MM.1S (cell line): ENCODE measurements around the gene C19orf53.

Experiments used
- DNase-seq: peaks from one replicate; pipeline ENCODE4 v3.0.0-alpha.2; 2015
- H2AFZ ChIP-seq: fragments of 300-600 bp; sonication (generic); 2 replicates; pipeline ENCODE4 v1.6.0; 2016; ENCODE audit warnings: antibody characterized with exemption, low read length
- H3F3A ChIP-seq: fragments of 300-600 bp; sonication (generic); 2 replicates; pipeline ENCODE4 v1.6.1; 2016; ENCODE audit warnings: mild to moderate bottlenecking, antibody characterized with exemption, low read length, moderate library complexity, mixed read lengths; ENCODE audit not compliant: insufficient read depth
- H3K27ac ChIP-seq: fragments of 300-600 bp; sonication (generic); 2 replicates; pipeline ENCODE4 v1.5.1; 2016; ENCODE audit warnings: mild to moderate bottlenecking, low read length
- H3K27me3 ChIP-seq: fragments of 300-600 bp; sonication (generic); replicated peaks from 2 replicates; pipeline ENCODE4 v1.6.0; 2016; ENCODE audit warnings: low read length; ENCODE audit not compliant: insufficient read depth
- H3K36me3 ChIP-seq: fragments of 300-600 bp; sonication (generic); replicated peaks from 2 replicates; pipeline ENCODE4 v1.6.1; 2016; ENCODE audit warnings: mild to moderate bottlenecking, low read length, mixed read lengths; ENCODE audit not compliant: insufficient read depth
- H3K4me1 ChIP-seq: fragments of 300-600 bp; sonication (generic); 2 replicates; pipeline ENCODE4 v1.6.1; 2016; ENCODE audit warnings: low read length, mixed read lengths
- H3K4me2 ChIP-seq: fragments of 300-600 bp; sonication (generic); 2 replicates; pipeline ENCODE4 v1.6.0; 2016; ENCODE audit warnings: low read depth, low read length
- H3K4me3 ChIP-seq: fragments of 300-600 bp; sonication (generic); 2 replicates; pipeline ENCODE4 v1.5.1; 2016; ENCODE audit warnings: low read length, mixed read lengths
- H3K79me2 ChIP-seq: fragments of 300-600 bp; sonication (generic); 2 replicates; pipeline ENCODE4 v1.6.1; 2016; ENCODE audit warnings: mixed run types, low read length, mixed read lengths
- H3K9ac ChIP-seq: fragments of 300-600 bp; sonication (generic); 2 replicates; pipeline ENCODE4 v1.6.1; 2016; ENCODE audit warnings: low read length, mixed read lengths
- H3K9me2 ChIP-seq: fragments of 300-600 bp; sonication (generic); replicated peaks from 2 replicates; pipeline ENCODE4 v1.6.1; 2016; ENCODE audit warnings: mild to moderate bottlenecking, low read length, mixed read lengths; ENCODE audit not compliant: insufficient read depth
- H3K9me3 ChIP-seq: fragments of 300-600 bp; sonication (generic); replicated peaks from 2 replicates; pipeline ENCODE4 v1.6.1; 2016; ENCODE audit warnings: mild to moderate bottlenecking, low read length, mixed read lengths; ENCODE audit not compliant: insufficient read depth
- H4K20me1 ChIP-seq: fragments of 300-600 bp; sonication (generic); 2 replicates; pipeline ENCODE4 v1.6.1; 2016; ENCODE audit warnings: mild to moderate bottlenecking, low read length, moderate library complexity, mixed read lengths; ENCODE audit not compliant: insufficient read depth
- EZH2 ChIP-seq: fragments of 300-600 bp; sonication (generic); optimal IDR thresholded peaks from 2 replicates; pipeline ENCODE3; 2017; ENCODE audit warnings: low read depth, mild to moderate bottlenecking, antibody characterized with exemption, low read length, mixed read lengths
- EZH2phosphoT487 ChIP-seq: fragments of 300-600 bp; sonication (generic); IDR thresholded peaks from 2 replicates; pipeline ENCODE4 v1.6.1; 2018; ENCODE audit warnings: antibody characterized with exemption, low read length
- TF ChIP-seq, protein P1 (sequence below): fragments of 300-600 bp; sonication (generic); IDR thresholded peaks from 2 replicates; pipeline ENCODE4 v1.5.1; 2016; ENCODE audit warnings: antibody characterized with exemption, low read length, mixed read lengths

The C19orf53 gene

DNA sequence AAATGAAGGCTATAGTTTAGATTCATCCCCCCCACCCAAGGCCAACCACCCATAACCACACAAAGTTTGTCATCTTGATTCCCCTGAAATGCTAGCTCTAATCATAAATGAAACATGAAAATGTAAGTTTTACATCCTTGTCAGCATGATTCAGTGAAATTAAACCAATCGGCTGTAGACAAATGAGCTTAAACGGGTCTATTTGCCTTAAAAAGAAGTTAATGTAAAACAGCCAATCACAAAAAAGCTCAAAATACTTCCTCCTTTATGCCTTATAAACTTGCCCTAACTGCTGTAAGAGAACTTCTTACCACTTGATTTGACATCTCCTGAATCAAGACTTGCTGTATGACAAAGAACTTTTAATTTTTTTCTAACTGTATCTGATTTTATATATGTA lies 44.4 kb upstream of the C19orf53 start:
- H3K4me1 ChIP-seq: no peaks in the 10 kb centered on the region
- peaks cover 18% of the 10 kb centered on the region for H3K27me3 ChIP-seq
- no peaks in the 10 kb centered on the region for H3K9me2 ChIP-seq
- TF ChIP-seq EZH2phosphoT487 (no peak), EZH2 (no peak)
- TF ChIP-seq, protein P1, sequence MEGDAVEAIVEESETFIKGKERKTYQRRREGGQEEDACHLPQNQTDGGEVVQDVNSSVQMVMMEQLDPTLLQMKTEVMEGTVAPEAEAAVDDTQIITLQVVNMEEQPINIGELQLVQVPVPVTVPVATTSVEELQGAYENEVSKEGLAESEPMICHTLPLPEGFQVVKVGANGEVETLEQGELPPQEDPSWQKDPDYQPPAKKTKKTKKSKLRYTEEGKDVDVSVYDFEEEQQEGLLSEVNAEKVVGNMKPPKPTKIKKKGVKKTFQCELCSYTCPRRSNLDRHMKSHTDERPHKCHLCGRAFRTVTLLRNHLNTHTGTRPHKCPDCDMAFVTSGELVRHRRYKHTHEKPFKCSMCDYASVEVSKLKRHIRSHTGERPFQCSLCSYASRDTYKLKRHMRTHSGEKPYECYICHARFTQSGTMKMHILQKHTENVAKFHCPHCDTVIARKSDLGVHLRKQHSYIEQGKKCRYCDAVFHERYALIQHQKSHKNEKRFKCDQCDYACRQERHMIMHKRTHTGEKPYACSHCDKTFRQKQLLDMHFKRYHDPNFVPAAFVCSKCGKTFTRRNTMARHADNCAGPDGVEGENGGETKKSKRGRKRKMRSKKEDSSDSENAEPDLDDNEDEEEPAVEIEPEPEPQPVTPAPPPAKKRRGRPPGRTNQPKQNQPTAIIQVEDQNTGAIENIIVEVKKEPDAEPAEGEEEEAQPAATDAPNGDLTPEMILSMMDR: no peak
- H3K9ac ChIP-seq: no peak overlapping the region
- no peaks in the 10 kb centered on the region for H3K36me3 ChIP-seq
- H3K4me2 ChIP-seq: no peak overlapping the region
- no peak overlapping the region for H3K27ac ChIP-seq
- H3K79me2 ChIP-seq: no peaks in the 10 kb centered on the region
- H3K4me3 ChIP-seq: no peak overlapping the region
- no peaks in the 10 kb centered on the region for H3F3A ChIP-seq
- H3K9me3 ChIP-seq: no peaks in the 10 kb centered on the region
- H4K20me1 ChIP-seq: no peaks in the 10 kb centered on the region
- H2AFZ ChIP-seq: no peak overlapping the region
- DNase-seq: no peak

DNA sequence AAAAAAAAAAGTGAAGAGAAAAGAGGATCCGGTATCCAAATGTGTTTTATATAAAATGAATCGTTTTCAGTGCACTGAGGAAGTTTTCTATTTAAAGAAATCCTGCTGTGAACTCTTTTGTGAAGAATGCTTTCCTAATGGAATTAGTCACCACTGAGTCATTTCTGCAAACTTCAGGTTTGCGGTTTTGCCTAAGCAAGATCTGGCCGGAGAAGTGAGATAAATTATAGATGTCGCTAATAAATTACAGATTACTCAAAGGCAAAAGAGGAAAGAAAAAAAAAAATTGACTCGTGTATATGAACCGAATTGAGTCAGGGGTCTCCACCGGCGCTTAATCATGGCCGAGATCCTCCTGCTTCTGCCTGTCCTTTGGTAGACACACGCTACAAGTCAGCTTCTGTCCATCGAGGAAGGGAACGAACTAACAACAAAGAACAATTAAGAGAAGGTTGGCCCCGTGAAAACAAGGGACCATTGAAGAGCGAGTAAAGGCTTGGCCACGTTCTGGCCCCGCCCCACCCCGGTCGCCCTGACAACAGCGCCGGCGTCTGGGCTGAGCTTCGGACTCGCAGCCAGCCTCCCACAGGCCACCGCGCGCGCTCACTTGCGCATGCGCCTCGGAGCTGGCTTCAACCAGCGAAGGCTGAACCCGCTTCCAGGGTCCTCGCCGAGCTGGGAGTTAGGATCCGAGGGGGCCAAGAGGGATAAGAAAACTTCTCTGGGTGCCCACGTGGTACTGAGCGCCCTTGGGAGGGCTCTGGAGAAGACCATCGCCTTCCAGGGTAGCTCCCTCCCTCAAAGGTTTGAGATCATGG lies 42.9 kb upstream of the C19orf53 start:
- H3K9ac ChIP-seq: peak overlapping the region; percentile 44; the same call in 1 of the 2 replicates
- no peaks in the 10 kb centered on the region for H4K20me1 ChIP-seq
- no peaks in the 10 kb centered on the region for H3F3A ChIP-seq
- no peaks in the 10 kb centered on the region for H3K79me2 ChIP-seq
- H3K27ac ChIP-seq: no peak overlapping the region
- H3K36me3 ChIP-seq: no peaks in the 10 kb centered on the region
- TF ChIP-seq, protein P1: no peak
- TF ChIP-seq EZH2phosphoT487 (no peak), EZH2 (no peak)
- no peaks in the 10 kb centered on the region for H3K4me1 ChIP-seq
- no peaks in the 10 kb centered on the region for H3K9me3 ChIP-seq
- peak overlapping the region; percentile 58 for H3K4me3 ChIP-seq
- peak overlapping the region; percentile 62 for H2AFZ ChIP-seq
- H3K27me3 ChIP-seq: peaks cover 4% of the 10 kb centered on the region
- H3K9me2 ChIP-seq: no peaks in the 10 kb centered on the region
- DNase-seq: peak; percentile 94
- peak overlapping the region; percentile 75 for H3K4me2 ChIP-seq

DNA sequence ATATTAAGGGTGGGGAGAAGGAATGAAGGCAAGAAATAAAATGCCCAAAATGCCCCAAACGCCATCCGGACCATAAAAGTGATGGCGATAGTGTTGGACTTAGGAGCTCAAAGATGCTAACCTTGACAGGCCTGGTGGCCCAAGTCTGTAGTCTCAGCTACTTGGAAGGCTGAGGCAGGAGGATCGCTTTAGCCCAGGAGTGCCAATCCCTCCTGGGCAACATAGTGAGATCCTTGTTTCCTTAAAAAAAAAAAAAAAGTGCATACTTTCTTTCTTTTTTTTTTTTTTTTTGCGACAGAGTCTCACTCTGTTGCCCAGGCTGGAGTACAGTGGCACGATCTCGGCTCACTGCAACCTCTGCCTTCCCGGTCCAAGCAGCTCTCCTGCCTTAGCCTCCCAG lies 41.9 kb upstream of the C19orf53 start:
- H3F3A ChIP-seq: no peaks in the 10 kb centered on the region
- H2AFZ ChIP-seq: peak overlapping the region; percentile 62; the same call in 1 of the 2 replicates
- no peak overlapping the region for H3K9ac ChIP-seq
- no peak overlapping the region for H3K4me3 ChIP-seq
- no peaks in the 10 kb centered on the region for H3K79me2 ChIP-seq
- H3K9me2 ChIP-seq: no peaks in the 10 kb centered on the region
- no peak for TF ChIP-seq EZH2phosphoT487
- TF ChIP-seq, protein P1: no peak
- TF ChIP-seq EZH2: no peak
- no peak for DNase-seq
- no peak overlapping the region for H3K27ac ChIP-seq
- no peaks in the 10 kb centered on the region for H3K9me3 ChIP-seq
- H3K27me3 ChIP-seq: no peaks in the 10 kb centered on the region; the same call in 1 of the 2 replicates
- no peaks in the 10 kb centered on the region for H3K4me1 ChIP-seq
- no peaks in the 10 kb centered on the region for H4K20me1 ChIP-seq
- H3K4me2 ChIP-seq: peak overlapping the region; percentile 75; the same call in 1 of the 2 replicates
- no peaks in the 10 kb centered on the region for H3K36me3 ChIP-seq
